GM10266 (cell line): ENCODE results near the gene ADGRL3.

Experiments used
- DNase-seq: peaks from one replicate; pipeline ENCODE4 v3.0.0; 2012; ENCODE audit errors: extremely low spot score
- TF ChIP-seq, protein P1 (sequence below): IDR thresholded peaks from 2 replicates; pipeline ENCODE4 v1.5.1; 2012; ENCODE audit warnings: mild to moderate bottlenecking, low read depth; ENCODE audit not compliant: control insufficient read depth, insufficient read depth; ENCODE audit errors: missing control alignments

Gene ADGRL3

GRCh38 chr4:61786211-61786610 lies 586.1 kb downstream of the ADGRL3 start:
- TF ChIP-seq, protein P1, sequence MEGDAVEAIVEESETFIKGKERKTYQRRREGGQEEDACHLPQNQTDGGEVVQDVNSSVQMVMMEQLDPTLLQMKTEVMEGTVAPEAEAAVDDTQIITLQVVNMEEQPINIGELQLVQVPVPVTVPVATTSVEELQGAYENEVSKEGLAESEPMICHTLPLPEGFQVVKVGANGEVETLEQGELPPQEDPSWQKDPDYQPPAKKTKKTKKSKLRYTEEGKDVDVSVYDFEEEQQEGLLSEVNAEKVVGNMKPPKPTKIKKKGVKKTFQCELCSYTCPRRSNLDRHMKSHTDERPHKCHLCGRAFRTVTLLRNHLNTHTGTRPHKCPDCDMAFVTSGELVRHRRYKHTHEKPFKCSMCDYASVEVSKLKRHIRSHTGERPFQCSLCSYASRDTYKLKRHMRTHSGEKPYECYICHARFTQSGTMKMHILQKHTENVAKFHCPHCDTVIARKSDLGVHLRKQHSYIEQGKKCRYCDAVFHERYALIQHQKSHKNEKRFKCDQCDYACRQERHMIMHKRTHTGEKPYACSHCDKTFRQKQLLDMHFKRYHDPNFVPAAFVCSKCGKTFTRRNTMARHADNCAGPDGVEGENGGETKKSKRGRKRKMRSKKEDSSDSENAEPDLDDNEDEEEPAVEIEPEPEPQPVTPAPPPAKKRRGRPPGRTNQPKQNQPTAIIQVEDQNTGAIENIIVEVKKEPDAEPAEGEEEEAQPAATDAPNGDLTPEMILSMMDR = no peak
- no peak for DNase-seq

DNA sequence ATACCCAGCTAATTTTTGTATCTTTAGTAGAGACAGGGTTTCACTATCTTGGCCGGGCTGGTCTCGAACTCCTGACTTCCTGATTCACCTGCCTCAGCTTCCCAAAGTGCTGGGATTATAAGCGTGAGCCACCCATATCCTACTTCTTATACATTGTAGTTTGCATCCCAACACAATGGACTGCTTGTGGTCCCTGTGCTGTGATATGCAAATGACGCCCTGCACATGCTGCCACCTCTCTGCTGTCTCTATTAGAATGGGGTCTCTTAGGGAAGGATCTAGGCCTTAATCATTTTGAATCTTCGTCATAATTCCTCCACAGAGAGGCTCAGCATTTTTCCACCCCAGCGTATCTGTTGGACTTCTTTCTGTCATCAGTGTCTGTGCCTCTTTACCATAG lies 595.9 kb downstream of the ADGRL3 start:
- TF ChIP-seq, protein P1 = no peak
- DNase-seq = no peak

DNA sequence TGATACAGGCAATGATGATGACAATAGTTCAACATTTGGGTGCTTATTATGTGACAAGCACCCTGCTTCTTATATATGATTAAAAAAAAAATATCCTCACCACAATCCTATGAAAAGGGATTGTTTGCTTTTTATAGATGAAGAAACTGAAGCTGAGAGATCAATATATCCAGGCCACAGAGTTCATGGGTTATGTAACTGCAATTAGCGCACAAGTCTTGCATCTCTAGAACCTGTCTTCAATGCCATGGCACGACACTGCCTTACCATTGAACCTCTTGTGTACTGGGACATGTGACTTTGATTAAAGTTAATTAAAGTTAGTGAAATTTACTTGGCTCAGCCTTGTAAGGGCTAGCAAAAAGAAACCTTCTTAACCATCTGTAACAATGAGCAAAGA lies 599.7 kb downstream of the ADGRL3 start:
- TF ChIP-seq, protein P1 = no peak
- no peak for DNase-seq

DNA sequence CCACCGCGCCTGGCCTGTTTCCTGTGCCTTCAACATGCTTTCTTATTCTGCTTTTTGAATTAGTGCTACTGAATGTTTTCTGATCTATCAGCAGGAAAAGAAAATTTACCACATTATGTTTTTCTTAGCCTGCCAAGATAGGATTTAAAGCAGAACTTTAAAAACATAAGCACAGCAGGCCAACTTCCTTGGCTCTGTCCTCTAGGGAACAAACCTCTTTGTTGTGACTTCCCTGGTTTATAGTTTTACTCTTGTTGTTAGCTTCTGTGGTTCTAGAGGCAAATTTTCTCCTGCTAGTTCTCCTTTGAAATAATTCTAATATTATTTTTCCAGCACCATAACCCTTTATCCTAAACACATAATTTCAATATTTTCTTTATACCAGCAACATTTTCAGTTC lies 605.1 kb downstream of the ADGRL3 start:
- DNase-seq = no peak
- TF ChIP-seq, protein P1 = no peak

DNA sequence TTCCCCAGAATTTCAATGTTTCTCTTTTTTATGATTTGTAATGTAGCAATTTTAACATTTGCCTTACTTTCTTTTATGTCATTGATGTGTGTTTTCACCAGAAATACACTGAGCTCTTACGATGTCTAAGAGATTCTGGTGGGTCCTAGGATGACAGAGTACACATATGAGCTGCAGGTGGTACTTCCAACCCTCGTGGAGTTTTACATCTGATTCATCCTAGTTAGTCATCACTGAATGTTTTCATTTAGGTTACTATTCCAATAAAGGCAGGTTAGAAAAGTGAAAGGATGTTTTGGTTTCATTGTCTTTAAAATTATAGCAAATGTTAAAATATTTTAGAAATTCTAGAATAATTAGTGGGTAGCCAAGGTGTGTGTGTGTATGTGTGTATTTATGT lies 605.9 kb downstream of the ADGRL3 start:
- TF ChIP-seq, protein P1 = no peak
- DNase-seq = no peak

DNA sequence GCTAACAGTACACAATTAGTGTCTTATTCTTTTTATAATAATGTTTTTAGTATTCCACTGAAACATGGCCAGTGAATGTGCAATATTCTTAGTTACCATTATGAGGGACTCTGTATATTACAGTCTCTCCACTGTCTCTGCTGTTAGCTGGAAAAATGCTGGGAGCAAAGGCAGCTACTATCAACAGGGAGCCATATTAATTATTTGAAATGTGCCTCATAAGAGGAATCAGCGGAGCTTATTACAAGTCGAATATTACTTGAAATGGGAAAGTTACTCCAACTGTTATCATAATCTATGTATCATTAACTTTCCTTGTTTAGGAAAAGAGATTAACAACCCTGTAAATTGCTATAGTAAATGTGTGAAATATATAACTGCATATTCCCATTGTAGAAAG lies 612.0 kb downstream of the ADGRL3 start:
- TF ChIP-seq, protein P1 = no peak
- DNase-seq = no peak

DNA sequence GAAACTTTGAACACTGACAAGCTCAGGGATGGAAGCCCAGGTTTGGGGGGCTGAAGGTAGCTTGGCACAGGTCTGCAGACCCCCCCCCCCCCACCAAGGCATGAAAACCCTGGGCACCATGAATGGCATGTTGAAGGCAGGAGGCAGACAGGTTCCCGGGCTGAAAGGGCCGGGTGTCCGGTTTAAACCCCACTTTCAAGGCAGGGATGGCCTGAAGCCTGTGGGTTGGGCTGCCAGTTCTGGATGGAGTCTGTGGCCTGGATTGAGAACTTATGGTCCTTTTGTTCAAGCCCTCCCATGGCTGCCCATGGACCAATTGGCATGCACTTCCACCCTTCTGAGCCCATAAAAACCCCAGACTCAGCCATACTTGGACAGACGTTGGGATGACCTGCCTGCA lies 616.9 kb downstream of the ADGRL3 start:
- TF ChIP-seq, protein P1 = no peak
- DNase-seq = no peak
